T-cell (primary cell): ENCODE data around the gene C8B. TPM values are rescaled to one million over a fixed set of nuclear protein-coding genes. Genes with fewer than 3 reads are reported as not detected.
A peak's percentile ranks its signal among the peaks of the same experiment; 100 is the strongest.

ENCODE experiments used
- ATAC-seq, 4 experiments: fragments of 200-7000 bp in 3 of 4; fragments of 150-1000 bp in 1 of 4; cut with Tn5 transposase; replicated peaks in 1 of 4; 1 replicate in 3 of 4; 2 replicates in 1 of 4; pipeline ENCODE4 v1.10.0; 2021; ENCODE audit warnings: moderate library complexity in 3 of 4, mild to moderate bottlenecking in 2 of 4, moderate number of reproducible peaks in 1 of 4
- CTCF ChIA-PET, 2 donors: fragments of 300-600 bp; sonication (Branson Sonifier 250); formaldehyde crosslinking; loops; one replicate each; lab custom pipeline; 2022; ENCODE audit warnings: antibody characterized with exemption in 2 of 2; lab: Charles Lee
- POLR2A ChIA-PET, 2 donors: fragments of 300-600 bp; sonication (Branson Sonifier 250); formaldehyde crosslinking; loops; one replicate each; lab custom pipeline; 2022; ENCODE audit warnings: antibody characterized with exemption in 2 of 2; lab: Charles Lee
- DNase-seq, 35 experiments: peaks; one replicate each; pipeline versions ENCODE4 v3.0.0 to v3.0.0-alpha.2; 2013 to 2023
- H3K27ac ChIP-seq: one replicate; pipeline ENCODE4 v1.5.1; 2013; ENCODE audit warnings: low read length
- H3K27me3 ChIP-seq, 2 experiments: replicated peaks in 1 of 2; 1 replicate in 1 of 2; 2 replicates in 1 of 2; pipeline versions ENCODE4 v1.6.1 to v1.7.0; 2013; ENCODE audit warnings: low read length in 1 of 2, mixed read lengths in 1 of 2; ENCODE audit not compliant: control insufficient read depth in 2 of 2, insufficient read depth in 2 of 2; ENCODE audit errors: extremely low read depth in 1 of 2
- H3K36me3 ChIP-seq, 2 donors: 1 replicate in 1 of 2; 2 replicates in 1 of 2; pipeline versions ENCODE4 v1.6.1 to v1.7.0; 2013; ENCODE audit warnings: low read length in 1 of 2; ENCODE audit not compliant: control insufficient read depth in 2 of 2, insufficient read depth in 1 of 2; ENCODE audit errors: extremely low read depth in 1 of 2
- H3K4me1 ChIP-seq, 2 experiments: 1 replicate in 1 of 2; 2 replicates in 1 of 2; pipeline versions ENCODE4 v1.6.1 to v1.7.0; 2013; ENCODE audit warnings: low read length in 2 of 2, mixed read lengths in 1 of 2; ENCODE audit not compliant: insufficient read depth in 2 of 2, control insufficient read depth in 1 of 2; ENCODE audit errors: extremely low read depth in 1 of 2
- H3K4me3 ChIP-seq, 2 donors: 1 replicate in 1 of 2; 2 replicates in 1 of 2; pipeline versions ENCODE4 v1.5.1 to v1.7.0; 2013; ENCODE audit warnings: mild to moderate bottlenecking in 2 of 2, low read length in 1 of 2, moderate library complexity in 1 of 2; ENCODE audit not compliant: control insufficient read depth in 1 of 2; ENCODE audit errors: extremely low read depth in 1 of 2
- H3K9me3 ChIP-seq: 2 replicates; pipeline ENCODE4 v1.7.0; 2013
- H3K27ac Mint-ChIP-seq, 2 donors: one replicate each; pipeline ENCODE4 v1.8.0; 2020 to 2021; ENCODE audit warnings: mild to moderate bottlenecking in 2 of 2, mixed read lengths in 2 of 2
- H3K27me3 Mint-ChIP-seq, 2 donors: one replicate each; pipeline ENCODE4 v1.8.0; 2021 to 2022; ENCODE audit warnings: mixed read lengths in 2 of 2
- H3K36me3 Mint-ChIP-seq: one replicate; pipeline ENCODE4 v1.8.0; 2021; ENCODE audit warnings: mixed read lengths
- H3K4me1 Mint-ChIP-seq, 3 donors: one replicate each; pipeline ENCODE4 v1.8.0; 2020 to 2022; ENCODE audit warnings: mixed read lengths in 3 of 3, mild to moderate bottlenecking in 1 of 3
- H3K4me3 Mint-ChIP-seq, 3 donors: one replicate each; pipeline ENCODE4 v1.8.0; 2020 to 2022; ENCODE audit warnings: mild to moderate bottlenecking in 3 of 3, mixed read lengths in 3 of 3, moderate library complexity in 3 of 3
- H3K9me3 Mint-ChIP-seq, 3 donors: one replicate each; pipeline ENCODE4 v1.8.0; 2020 to 2022; ENCODE audit warnings: mixed read lengths in 3 of 3
- WGBS: methylation state at CpG from one replicate; pipeline ENCODE4 v1.1.5; 2013; ENCODE audit warnings: missing lambda C conversion rate; ENCODE audit not compliant: insufficient coverage; 5-methylcytosine and 5-hydroxymethylcytosine counted together
- total RNA-seq, 35 experiments: library from RNA in 6 of 35; stranded (reverse) in 6 of 35; fragments of 120-200 nt in 1 of 35; gene quantifications; one replicate each; pipeline versions ENCODE4 v1.2.1 to v1.2.4 and lab custom pipeline; 2013 to 2026

Gene C8B
- total RNA-seq, 5 donors from 2014 or later (not counting 1 experiment from before 2014, with no cell fraction given) = 0.12 to 0.13 TPM; not detected in 3

- no peaks in the 10 kb centered on the region for H3K4me1 Mint-ChIP-seq
- peaks cover 0 to 1% (median 0%) of the 10 kb centered on the region in 3 donors for H3K9me3 Mint-ChIP-seq
- ATAC-seq (no peak), DNase-seq (peak in 1 of 35 experiments; percentile 4)
- no peaks in the 10 kb centered on the region for H3K27me3 Mint-ChIP-seq
- no peaks in the 10 kb centered on the region for H3K36me3 ChIP-seq
- no peaks in the 10 kb centered on the region for H3K9me3 ChIP-seq
- no peak overlapping the region for H3K27ac ChIP-seq
- WGBS = 53% methylated on average over 2 of the region's 4 CpGs
- ChIA-PET CTCF (no interaction called here), POLR2A (no interaction called here)
- no peaks in the 10 kb centered on the region for H3K4me1 ChIP-seq
- peaks cover 0 to 2% of the 10 kb centered on the region in 2 experiments for H3K27me3 ChIP-seq
- H3K36me3 Mint-ChIP-seq = no peaks in the 10 kb centered on the region
- H3K4me3 Mint-ChIP-seq = no peak overlapping the region
- no peak overlapping the region for H3K27ac Mint-ChIP-seq
- no peak overlapping the region for H3K4me3 ChIP-seq
These were observed 9.6 kb upstream of the C8B start for GRCh38 chr1:56975446-56975845.

GRCh38 chr1:56973923-56974742, 8.3 kb upstream of the C8B start:
- Mint-ChIP-seq H3K36me3 (no peaks in the 10 kb centered on the region), H3K27me3 (no peaks in the 10 kb centered on the region), H3K9me3 (peaks cover 0 to 6% (median 0%) of the 10 kb centered on the region in 3 donors), H3K27ac (no peak overlapping the region), H3K4me1 (no peaks in the 10 kb centered on the region), H3K4me3 (no peak overlapping the region)
- Histone ChIP-seq H3K27me3 (peaks cover under 1 to 2% of the 10 kb centered on the region in 2 experiments), H3K4me3 (no peak overlapping the region), H3K27ac (no peak overlapping the region), H3K9me3 (no peaks in the 10 kb centered on the region), H3K4me1 (no peaks in the 10 kb centered on the region), H3K36me3 (no peaks in the 10 kb centered on the region)
- WGBS = 72% methylated on average over 2 of the region's 5 CpGs
- ChIA-PET POLR2A (no interaction called here), CTCF (no interaction called here)
- ATAC-seq (no peak), DNase-seq (no peak)

- H3K27me3 ChIP-seq = peaks cover 2 to 3% of the 10 kb centered on the region in 2 experiments
- ATAC-seq (no peak), DNase-seq (no peak)
- no peaks in the 10 kb centered on the region for H3K4me1 ChIP-seq
- no peak overlapping the region for H3K4me3 Mint-ChIP-seq
- H3K4me3 ChIP-seq = no peak overlapping the region
- no peaks in the 10 kb centered on the region for H3K4me1 Mint-ChIP-seq
- POLR2A ChIA-PET = no interaction called here
- WGBS = no CpG with 5 or more reads among the region's 1 CpG
- peaks cover 0 to 6% (median 0%) of the 10 kb centered on the region in 3 donors for H3K9me3 Mint-ChIP-seq
- no peaks in the 10 kb centered on the region for H3K36me3 ChIP-seq
- H3K27ac ChIP-seq = no peak overlapping the region
- H3K36me3 Mint-ChIP-seq = no peaks in the 10 kb centered on the region
- CTCF ChIA-PET = no interaction called here
- no peak overlapping the region for H3K27ac Mint-ChIP-seq
- H3K9me3 ChIP-seq = no peaks in the 10 kb centered on the region
- H3K27me3 Mint-ChIP-seq = no peaks in the 10 kb centered on the region
These were observed 7.2 kb upstream of the C8B start for GRCh38 chr1:56972976-56973375.

GRCh38 chr1:56970280-56970679, 4.5 kb upstream of the C8B start:
- POLR2A ChIA-PET = no interaction called here
- Mint-ChIP-seq H3K9me3 (peaks cover 0 to 6% (median 0%) of the 10 kb centered on the region in 3 donors), H3K4me1 (no peaks in the 10 kb centered on the region), H3K27me3 (no peaks in the 10 kb centered on the region), H3K36me3 (no peaks in the 10 kb centered on the region), H3K27ac (no peak overlapping the region), H3K4me3 (no peak overlapping the region)
- DNase-seq (no peak), ATAC-seq (no peak)
- H3K36me3 ChIP-seq = no peaks in the 10 kb centered on the region
- CTCF ChIA-PET = no interaction called here
- no peak overlapping the region for H3K27ac ChIP-seq
- peaks cover 2 to 3% of the 10 kb centered on the region in 2 experiments for H3K27me3 ChIP-seq
- WGBS = 56% methylated on average over 1 of the region's 1 CpG
- no peaks in the 10 kb centered on the region for H3K9me3 ChIP-seq
- no peak overlapping the region for H3K4me3 ChIP-seq
- H3K4me1 ChIP-seq = no peaks in the 10 kb centered on the region

GRCh38 chr1:56968878-56969495, 3.2 kb upstream of the C8B start:
- H3K9me3 ChIP-seq = no peaks in the 10 kb centered on the region
- H3K4me3 Mint-ChIP-seq = no peak overlapping the region
- H3K4me1 Mint-ChIP-seq = no peaks in the 10 kb centered on the region
- H3K27ac ChIP-seq = no peak overlapping the region
- H3K4me1 ChIP-seq = no peaks in the 10 kb centered on the region
- DNase-seq (no peak), ATAC-seq (no peak)
- ChIA-PET POLR2A (no interaction called here), CTCF (no interaction called here)
- peaks cover 3% of the 10 kb centered on the region in 2 donors for H3K27me3 Mint-ChIP-seq
- no CpG with 5 or more reads among the region's 2 CpGs for WGBS
- no peak overlapping the region for H3K27ac Mint-ChIP-seq
- peaks cover 0 to 6% (median 0%) of the 10 kb centered on the region in 3 donors for H3K9me3 Mint-ChIP-seq
- H3K36me3 ChIP-seq = no peaks in the 10 kb centered on the region
- no peaks in the 10 kb centered on the region for H3K36me3 Mint-ChIP-seq
- no peak overlapping the region for H3K4me3 ChIP-seq
- peaks cover 2 to 3% of the 10 kb centered on the region in 2 experiments for H3K27me3 ChIP-seq

- H3K27me3 Mint-ChIP-seq = peaks cover 3% of the 10 kb centered on the region in 2 donors
- ATAC-seq = no peak
- peaks cover 0 to 6% (median 0%) of the 10 kb centered on the region in 3 donors for H3K9me3 Mint-ChIP-seq
- DNase-seq = no peak
- H3K9me3 ChIP-seq = no peaks in the 10 kb centered on the region
- no peak overlapping the region for H3K27ac Mint-ChIP-seq
- no peak overlapping the region for H3K4me3 Mint-ChIP-seq
- H3K36me3 Mint-ChIP-seq = no peaks in the 10 kb centered on the region
- no peaks in the 10 kb centered on the region for H3K36me3 ChIP-seq
- ChIA-PET POLR2A (no interaction called here), CTCF (no interaction called here)
- no peaks in the 10 kb centered on the region for H3K4me1 ChIP-seq
- no peak overlapping the region for H3K4me3 ChIP-seq
- H3K27ac ChIP-seq = no peak overlapping the region
- peaks cover 2 to 3% of the 10 kb centered on the region in 2 experiments for H3K27me3 ChIP-seq
- 73% methylated on average over 8 of the region's 15 CpGs for whole genome bisulfite sequencing
- no peaks in the 10 kb centered on the region for H3K4me1 Mint-ChIP-seq
These were observed 2.4 kb upstream of the C8B start for GRCh38 chr1:56967900-56968832.
